ENCODE measurements around the gene SUCLA2. TPM values are rescaled to one million over a fixed set of nuclear protein-coding genes. Genes with fewer than 3 reads are reported as not detected.

Gene SUCLA2
- polyA plus RNA-seq, 1 donor (not counting 4 experiments of a cell fraction or from before 2014, with no cell fraction given) = 64.3 TPM

DNA sequence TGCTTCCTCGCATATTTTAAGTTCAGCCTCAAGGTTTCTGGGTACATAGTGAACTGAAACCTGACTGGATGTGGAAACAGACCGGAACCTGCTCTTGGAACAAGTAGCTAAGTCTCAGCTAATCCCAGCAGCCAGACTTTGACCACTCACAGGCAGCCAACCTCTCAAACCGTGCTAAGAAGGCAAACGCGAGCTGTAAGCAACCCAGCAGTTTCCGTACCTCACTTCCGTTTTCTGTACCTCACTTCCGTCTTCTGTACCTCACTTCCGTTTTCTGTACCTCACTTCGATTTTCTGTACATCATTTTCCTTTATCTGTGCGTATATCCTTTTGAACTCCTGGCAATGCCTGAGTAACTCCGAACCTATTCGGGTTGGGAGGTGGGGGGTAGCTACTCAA lies 96.8 kb downstream of the SUCLA2 start:
- H3K27me3 ChIP-seq (ENCODE audit: control insufficient read depth, extremely low read depth, insufficient read depth, low read length) = no peaks in the 10 kb centered on the region
- dilution Hi-C loops (cut with MboI; ENCODE audit: extremely low pct_ligation_motif_present, low sequenced_read_pairs) = no loop called here
- DNase-seq (ENCODE audit: low read depth, low spot score) = no peak
- no peak overlapping the region for H3K9ac ChIP-seq (ENCODE audit: control insufficient read depth, extremely low read depth, insufficient read depth, low read length)
- no peak overlapping the region for H3K4me2 ChIP-seq (ENCODE audit: control insufficient read depth, extremely low read depth, insufficient read depth, low read depth, low read length)
- H3K36me3 ChIP-seq (ENCODE audit: control insufficient read depth in 2 of 2, extremely low read depth in 1 of 2, insufficient read depth in 2 of 2, low read length in 2 of 2) = no peaks in the 10 kb centered on the region
- no peaks in the 10 kb centered on the region for H3K79me2 ChIP-seq (ENCODE audit: control insufficient read depth, insufficient read depth, low read length)
- TF ChIP-seq EZH2 (IDR thresholded peaks at IDR 0.05; ENCODE audit: low read length) = no peak
- TF ChIP-seq, protein P1, sequence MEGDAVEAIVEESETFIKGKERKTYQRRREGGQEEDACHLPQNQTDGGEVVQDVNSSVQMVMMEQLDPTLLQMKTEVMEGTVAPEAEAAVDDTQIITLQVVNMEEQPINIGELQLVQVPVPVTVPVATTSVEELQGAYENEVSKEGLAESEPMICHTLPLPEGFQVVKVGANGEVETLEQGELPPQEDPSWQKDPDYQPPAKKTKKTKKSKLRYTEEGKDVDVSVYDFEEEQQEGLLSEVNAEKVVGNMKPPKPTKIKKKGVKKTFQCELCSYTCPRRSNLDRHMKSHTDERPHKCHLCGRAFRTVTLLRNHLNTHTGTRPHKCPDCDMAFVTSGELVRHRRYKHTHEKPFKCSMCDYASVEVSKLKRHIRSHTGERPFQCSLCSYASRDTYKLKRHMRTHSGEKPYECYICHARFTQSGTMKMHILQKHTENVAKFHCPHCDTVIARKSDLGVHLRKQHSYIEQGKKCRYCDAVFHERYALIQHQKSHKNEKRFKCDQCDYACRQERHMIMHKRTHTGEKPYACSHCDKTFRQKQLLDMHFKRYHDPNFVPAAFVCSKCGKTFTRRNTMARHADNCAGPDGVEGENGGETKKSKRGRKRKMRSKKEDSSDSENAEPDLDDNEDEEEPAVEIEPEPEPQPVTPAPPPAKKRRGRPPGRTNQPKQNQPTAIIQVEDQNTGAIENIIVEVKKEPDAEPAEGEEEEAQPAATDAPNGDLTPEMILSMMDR (optimal IDR thresholded peaks at IDR 0.05 in 1 of 3, IDR thresholded peaks at IDR 0.05 in 1 of 3, conservative IDR thresholded peaks at IDR 0.05 in 1 of 3; ENCODE audit: extremely low read depth in 1 of 3, insufficient read depth in 2 of 3, low read length in 3 of 3) = no peak
- H3K9me3 ChIP-seq (ENCODE audit: control insufficient read depth, low read depth, low read length) = no peaks in the 10 kb centered on the region
- H2AFZ ChIP-seq (ENCODE audit: control insufficient read depth, low read length) = no peak overlapping the region
- no peaks in the 10 kb centered on the region for H3K9me1 ChIP-seq (ENCODE audit: control insufficient read depth, extremely low read depth, insufficient read depth, low read length)
- H3K4me3 ChIP-seq (ENCODE audit: control insufficient read depth in 2 of 3, extremely low read depth in 1 of 3, insufficient read depth in 2 of 3, low read depth in 1 of 3, low read length in 3 of 3) = no peak overlapping the region
- H3K4me1 ChIP-seq (ENCODE audit: control insufficient read depth, extremely low read depth, insufficient read depth, low read length) = no peaks in the 10 kb centered on the region
- no peak for FAIRE-seq
- no peak overlapping the region for H3K27ac ChIP-seq (ENCODE audit: control insufficient read depth, insufficient read depth, low read length)
- no peaks in the 10 kb centered on the region for H4K20me1 ChIP-seq (ENCODE audit: control insufficient read depth, extremely low read depth, insufficient read depth, low read length)

DNA sequence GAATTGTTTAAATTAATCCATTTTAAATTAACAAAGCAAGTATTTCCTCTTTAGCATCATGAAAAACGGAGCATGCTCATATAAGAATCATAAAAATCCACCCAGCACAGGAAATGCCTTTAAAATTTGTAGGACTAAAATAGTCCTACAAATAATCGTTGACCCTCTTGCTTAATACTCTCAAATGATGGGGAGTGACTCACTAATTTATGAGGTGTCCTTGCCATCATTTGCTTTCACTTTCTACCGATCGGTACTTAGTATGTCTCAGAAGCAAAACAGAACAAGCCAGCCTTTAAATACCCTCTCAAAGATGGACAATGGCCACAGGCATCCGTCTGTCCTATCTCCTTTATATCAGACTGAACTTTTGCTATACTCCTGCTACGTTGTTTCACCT lies 97.2 kb downstream of the SUCLA2 start:
- no peak for FAIRE-seq
- TF ChIP-seq, protein P1 (optimal IDR thresholded peaks at IDR 0.05 in 1 of 3, IDR thresholded peaks at IDR 0.05 in 1 of 3, conservative IDR thresholded peaks at IDR 0.05 in 1 of 3; ENCODE audit: extremely low read depth in 1 of 3, insufficient read depth in 2 of 3, low read length in 3 of 3) = no peak
- TF ChIP-seq EZH2 (IDR thresholded peaks at IDR 0.05; ENCODE audit: low read length) = no peak
- H3K4me2 ChIP-seq (ENCODE audit: control insufficient read depth, extremely low read depth, insufficient read depth, low read depth, low read length) = no peak overlapping the region
- no peaks in the 10 kb centered on the region for H3K9me1 ChIP-seq (ENCODE audit: control insufficient read depth, extremely low read depth, insufficient read depth, low read length)
- dilution Hi-C loops (cut with MboI; ENCODE audit: extremely low pct_ligation_motif_present, low sequenced_read_pairs) = no loop called here
- H3K27me3 ChIP-seq (ENCODE audit: control insufficient read depth, extremely low read depth, insufficient read depth, low read length) = no peaks in the 10 kb centered on the region
- no peak overlapping the region for H3K4me3 ChIP-seq (ENCODE audit: control insufficient read depth in 2 of 3, extremely low read depth in 1 of 3, insufficient read depth in 2 of 3, low read depth in 1 of 3, low read length in 3 of 3)
- no peaks in the 10 kb centered on the region for H3K36me3 ChIP-seq (ENCODE audit: control insufficient read depth in 2 of 2, extremely low read depth in 1 of 2, insufficient read depth in 2 of 2, low read length in 2 of 2)
- no peak overlapping the region for H2AFZ ChIP-seq (ENCODE audit: control insufficient read depth, low read length)
- H3K79me2 ChIP-seq (ENCODE audit: control insufficient read depth, insufficient read depth, low read length) = no peaks in the 10 kb centered on the region
- no peak overlapping the region for H3K27ac ChIP-seq (ENCODE audit: control insufficient read depth, insufficient read depth, low read length)
- no peak overlapping the region for H3K9ac ChIP-seq (ENCODE audit: control insufficient read depth, extremely low read depth, insufficient read depth, low read length)
- no peaks in the 10 kb centered on the region for H4K20me1 ChIP-seq (ENCODE audit: control insufficient read depth, extremely low read depth, insufficient read depth, low read length)
- H3K9me3 ChIP-seq (ENCODE audit: control insufficient read depth, low read depth, low read length) = no peaks in the 10 kb centered on the region
- no peak for DNase-seq (ENCODE audit: low read depth, low spot score)
- no peaks in the 10 kb centered on the region for H3K4me1 ChIP-seq (ENCODE audit: control insufficient read depth, extremely low read depth, insufficient read depth, low read length)

Measured in keratinocyte (primary cell).